GF-D8 (cell line): ENCODE data around the gene KRTAP10-4.
"Not testable (repeated sequence)": the region's sequence is repeated elsewhere in the genome, so short reads cannot be mapped to it uniquely, and the experiment has no call there.

Experiments used
- DNase-seq: peaks from one replicate; lab custom pipeline; 2025; lab: John Stamatoyannopoulos, UW

KRTAP10-4 gene

GRCh38 chr21:44533891-44534627 is 39.5 kb upstream of the KRTAP10-4 start:
- no peak for DNase-seq

GRCh38 chr21:44534688-44535087 is 38.8 kb upstream of the KRTAP10-4 start:
- no peak for DNase-seq

GRCh38 chr21:44535963-44536362 is 37.6 kb upstream of the KRTAP10-4 start:
- no peak for DNase-seq

GRCh38 chr21:44537930-44538911 is 35.3 kb upstream of the KRTAP10-4 start:
- no peak for DNase-seq

- no peak for DNase-seq
Observed at GRCh38 chr21:44539046-44539445, 34.5 kb upstream of the KRTAP10-4 start.

DNA sequence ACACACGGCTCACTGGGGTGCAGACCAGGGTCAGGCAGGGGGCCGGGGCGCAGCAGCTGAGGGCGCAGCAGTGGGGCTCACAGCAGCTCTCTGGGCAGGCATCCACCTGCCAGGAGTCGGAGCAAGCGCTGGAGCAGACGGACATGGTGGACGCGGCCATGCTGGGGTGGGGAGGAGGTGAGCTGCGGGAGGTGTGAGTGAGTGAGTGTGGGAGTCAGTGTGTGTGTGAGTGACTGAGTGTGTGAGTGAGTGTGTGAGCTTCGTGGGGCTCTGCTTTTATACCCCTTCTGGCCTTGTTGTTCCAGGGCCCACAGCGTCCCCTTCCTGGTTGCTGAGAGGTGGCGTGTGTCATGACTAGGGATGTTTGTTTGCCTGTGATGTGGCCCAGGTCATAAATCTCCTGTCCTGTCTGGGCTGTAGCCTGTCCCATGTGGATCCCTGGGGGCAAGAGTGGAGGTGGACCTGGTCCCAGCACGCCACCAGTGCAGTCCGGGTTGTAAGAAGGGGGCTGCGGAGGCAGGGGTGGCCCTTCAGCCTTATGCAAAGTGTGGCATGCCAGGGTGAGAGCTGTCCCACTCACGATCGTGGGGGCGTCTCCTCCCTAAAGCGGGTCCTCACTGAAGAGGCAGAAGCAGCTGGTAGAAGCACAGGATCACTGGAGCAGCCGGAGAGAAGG is 33.4 kb upstream of the KRTAP10-4 start, which contains the start of gene KRTAP10-1:
Gene KRTAP10-1, minus strand, starts transcription at position 205 of the 676 bp plus-strand sequence. Its CDS starts 45 bp downstream, at position 160.
- DNase-seq = no peak

DNA sequence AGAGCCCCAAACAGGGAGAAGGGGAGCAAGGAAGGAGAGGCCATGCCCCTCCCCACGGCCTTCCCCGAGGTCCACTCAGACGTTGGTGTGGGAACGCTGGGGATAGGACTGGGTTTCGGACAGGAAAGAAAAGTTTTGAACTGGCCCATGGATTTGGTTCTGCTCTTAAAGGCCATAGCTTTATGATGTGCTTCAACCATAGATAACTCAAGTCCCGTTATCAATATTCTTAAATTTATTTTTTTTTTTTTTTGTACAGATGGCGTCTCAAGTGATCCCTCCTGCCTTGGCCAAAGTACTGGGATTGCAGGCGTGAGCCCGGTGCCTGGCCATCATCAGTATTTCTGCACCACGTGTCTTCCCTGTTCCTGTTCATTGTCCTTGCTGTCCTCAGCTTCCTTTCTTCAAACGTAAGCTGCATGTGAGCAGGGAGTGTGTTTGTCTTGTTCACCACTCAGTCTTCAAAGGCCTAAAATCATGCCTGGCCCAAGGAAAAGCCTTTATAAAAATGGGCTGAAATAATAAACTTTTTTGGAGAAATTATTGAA is 32.7 kb upstream of the KRTAP10-4 start:
- DNase-seq = no peak

GRCh38 chr21:44542716-44543115 is 30.8 kb upstream of the KRTAP10-4 start:
- no peak for DNase-seq

DNA sequence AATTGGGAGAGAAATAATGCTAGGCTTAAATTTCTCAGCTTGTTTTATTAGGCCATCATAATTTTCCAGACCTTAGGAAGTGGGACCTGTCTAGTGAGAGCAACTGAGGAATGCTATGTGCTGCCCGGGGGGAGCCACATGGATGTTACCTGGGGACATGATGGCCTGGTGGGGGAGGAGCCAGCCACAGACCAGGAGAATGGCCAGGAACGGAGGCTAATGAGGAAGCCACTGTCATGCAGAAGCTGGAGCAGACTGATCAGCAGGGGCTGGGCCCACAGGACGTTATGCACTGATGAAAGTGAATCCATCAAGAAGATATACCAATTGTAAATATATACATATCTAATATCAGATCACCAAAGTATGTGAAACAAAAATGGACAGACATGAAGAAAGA is 29.0 kb upstream of the KRTAP10-4 start:
- no peak for DNase-seq

GRCh38 chr21:44547656-44548331 is 25.7 kb upstream of the KRTAP10-4 start:
- no peak for DNase-seq

GRCh38 chr21:44548381-44548780 is 25.1 kb upstream of the KRTAP10-4 start:
- no peak for DNase-seq

- DNase-seq = no peak
Observed at GRCh38 chr21:44548922-44549321, 24.6 kb upstream of the KRTAP10-4 start.

DNA sequence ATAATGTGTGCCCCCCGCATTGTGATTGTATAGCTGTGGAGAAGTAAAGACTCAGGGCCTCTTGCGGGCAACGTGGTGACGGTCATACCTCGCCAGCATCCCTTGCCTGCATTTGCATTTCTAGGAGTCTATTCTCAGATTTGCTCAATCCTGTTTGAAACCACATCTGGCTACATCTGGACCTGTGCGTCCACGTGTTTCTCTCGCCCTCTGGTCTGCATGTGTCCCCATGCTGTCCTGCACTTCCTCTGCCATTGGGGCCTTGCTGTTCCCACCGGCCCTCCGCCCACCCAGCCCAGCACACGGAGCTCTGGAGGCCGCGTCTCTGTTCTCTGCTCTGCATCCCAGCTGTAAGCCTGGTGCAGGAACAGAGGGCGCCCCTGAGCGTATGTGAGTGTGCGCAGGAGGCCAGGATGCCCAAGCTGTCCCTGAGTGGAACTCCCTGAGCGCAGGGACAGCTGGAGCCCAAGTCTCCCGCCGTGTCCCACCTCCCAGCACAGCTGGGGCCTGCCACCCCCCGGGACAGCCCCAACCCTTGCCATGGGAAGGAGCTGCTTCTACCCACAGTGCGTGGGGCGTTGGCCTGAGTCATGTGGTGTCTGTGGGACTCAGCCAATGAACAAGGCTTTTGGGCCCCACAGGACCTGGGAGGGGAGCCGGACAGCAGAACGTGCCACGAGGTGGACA is 23.9 kb upstream of the KRTAP10-4 start:
- no peak for DNase-seq

DNA sequence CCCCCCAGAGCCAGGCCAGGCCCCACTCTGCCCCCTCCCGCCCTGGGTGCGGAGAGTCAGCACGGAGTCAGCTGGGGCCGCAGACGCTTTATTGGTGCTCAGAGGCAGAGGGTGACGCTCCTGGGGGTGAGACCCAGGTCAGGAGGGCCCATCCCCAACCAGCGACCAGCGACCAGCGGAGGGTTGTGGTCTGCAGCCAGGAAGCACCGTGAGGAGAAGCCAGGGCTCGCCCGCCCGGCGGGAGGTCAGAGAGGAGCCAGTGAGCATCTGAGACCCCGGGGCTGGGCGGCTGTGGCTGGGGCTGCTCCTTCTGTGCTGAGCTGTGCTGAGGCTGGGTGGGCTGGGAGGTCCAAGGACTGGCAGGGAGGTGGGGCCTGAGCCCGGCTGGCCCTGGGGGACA is 23.2 kb upstream of the KRTAP10-4 start:
- not testable (repeated sequence) for DNase-seq

DNA sequence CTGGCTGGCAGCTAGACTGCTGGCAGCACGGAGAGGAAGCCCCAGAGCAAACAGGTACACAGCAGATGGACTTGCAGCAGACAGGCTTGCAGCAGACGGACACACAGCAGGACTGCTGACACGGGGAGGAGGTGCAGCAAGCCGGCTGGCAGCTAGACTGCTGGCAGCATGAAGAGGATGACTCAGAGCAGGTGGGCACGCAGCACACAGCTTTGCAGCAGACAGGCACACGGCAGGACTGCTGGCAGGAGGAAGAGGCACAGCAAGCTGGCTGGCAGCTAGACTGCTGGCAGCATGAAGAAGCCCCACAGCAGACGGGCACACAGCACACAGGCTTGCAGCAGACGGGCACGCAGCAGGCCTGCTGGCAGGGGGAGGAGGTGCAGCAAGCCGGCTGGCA is 22.7 kb upstream of the KRTAP10-4 start:
- DNase-seq = no peak

GRCh38 chr21:44551340-44551961 is 22.1 kb upstream of the KRTAP10-4 start, which contains the start of gene KRTAP10-2:
Gene KRTAP10-2 (minus strand): TSS chr21:44551505. CDS start chr21:44551458, 47 bp downstream.
- DNase-seq = no peak

GRCh38 chr21:44552136-44552535 is 21.4 kb upstream of the KRTAP10-4 start:
- no peak for DNase-seq

GRCh38 chr21:44552681-44553080 is 20.8 kb upstream of the KRTAP10-4 start:
- no peak for DNase-seq

- DNase-seq = no peak
Observed at GRCh38 chr21:44555200-44555875, 18.2 kb upstream of the KRTAP10-4 start.

- DNase-seq = peak; percentile 41
Observed at GRCh38 chr21:44556879-44557278, 16.6 kb upstream of the KRTAP10-4 start.
